HG03135 (cell line): ENCODE results near the gene ALX4.

Source experiments
- ATAC-seq: cut with Tn5 transposase; IDR thresholded peaks from one replicate; pipeline ENCODE4 v1.9.1; 2021; ENCODE audit warnings: mild to moderate bottlenecking, moderate library complexity; ENCODE audit not compliant: unreplicated experiment

Gene ALX4

DNA sequence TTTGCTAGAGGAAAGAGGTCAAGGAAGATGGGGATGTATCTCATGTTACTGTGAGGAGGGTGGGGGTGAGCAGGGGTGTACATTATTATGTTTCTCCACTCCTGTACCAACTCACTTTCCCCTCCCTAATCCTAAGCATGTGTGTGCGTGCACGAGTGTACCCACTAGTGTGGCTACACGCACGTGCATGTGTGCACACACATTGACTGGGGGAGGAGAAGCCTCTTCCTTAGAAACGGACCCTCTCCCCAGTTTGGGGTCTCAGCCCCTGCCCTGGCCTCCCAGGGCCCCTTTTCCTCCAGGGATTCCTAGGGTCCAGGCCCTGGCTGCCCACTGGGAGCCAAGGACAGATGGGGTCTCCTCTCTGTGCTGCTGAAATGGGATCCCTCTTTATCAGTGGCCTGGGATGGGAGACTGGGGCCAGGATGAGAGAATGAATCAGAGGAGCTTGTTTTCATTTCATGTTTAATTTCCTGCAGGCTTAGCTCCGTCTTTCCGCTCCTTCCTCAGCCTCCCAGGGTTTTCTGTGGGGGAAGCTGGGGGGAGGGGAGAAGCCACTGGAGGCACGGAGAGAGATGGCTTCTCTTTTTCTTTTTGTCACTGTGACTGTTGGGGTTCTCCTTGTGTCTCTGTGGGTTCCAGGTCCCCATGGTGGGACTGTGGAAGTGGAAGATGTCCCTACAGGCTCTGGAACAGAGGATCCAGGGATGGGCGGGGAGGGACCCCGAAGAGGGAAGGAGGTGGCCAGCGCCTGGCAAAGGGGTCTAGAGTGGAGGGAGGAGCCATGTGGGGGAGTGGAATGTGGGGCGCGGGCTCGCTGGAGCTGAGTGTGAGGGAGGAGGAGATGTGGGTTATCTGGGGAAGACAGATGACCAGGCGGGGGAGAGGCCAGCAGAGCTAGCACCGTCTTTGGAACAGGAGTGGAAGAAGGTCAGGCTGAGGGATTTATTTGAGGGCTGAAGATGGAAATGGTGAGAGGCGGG, 40.3 kb downstream of the ALX4 start:
- ATAC-seq, result no peak

DNA sequence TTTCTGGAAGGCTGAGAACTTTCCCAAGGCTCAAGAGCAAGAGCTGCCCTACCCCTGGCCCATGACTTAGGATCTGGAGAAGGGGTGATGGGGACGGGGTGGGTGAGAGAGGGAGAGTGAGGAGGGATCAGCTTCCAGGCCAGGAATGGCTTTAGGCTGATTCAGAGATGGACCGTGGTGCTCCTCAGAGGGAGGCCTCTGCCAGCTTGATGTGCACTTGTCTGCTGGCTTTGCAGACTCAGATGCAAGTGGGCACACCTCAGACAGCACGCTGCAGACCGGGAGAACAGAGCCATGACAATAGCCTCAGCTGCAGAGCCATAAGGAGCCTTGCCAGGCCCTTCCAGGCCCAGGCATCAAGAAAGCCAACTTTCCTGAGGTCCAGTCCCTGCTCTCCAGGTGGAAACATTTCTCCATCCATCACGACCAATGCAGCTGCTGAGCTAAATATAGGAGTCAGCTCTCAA, 41.3 kb downstream of the ALX4 start:
- ATAC-seq, result no peak

DNA sequence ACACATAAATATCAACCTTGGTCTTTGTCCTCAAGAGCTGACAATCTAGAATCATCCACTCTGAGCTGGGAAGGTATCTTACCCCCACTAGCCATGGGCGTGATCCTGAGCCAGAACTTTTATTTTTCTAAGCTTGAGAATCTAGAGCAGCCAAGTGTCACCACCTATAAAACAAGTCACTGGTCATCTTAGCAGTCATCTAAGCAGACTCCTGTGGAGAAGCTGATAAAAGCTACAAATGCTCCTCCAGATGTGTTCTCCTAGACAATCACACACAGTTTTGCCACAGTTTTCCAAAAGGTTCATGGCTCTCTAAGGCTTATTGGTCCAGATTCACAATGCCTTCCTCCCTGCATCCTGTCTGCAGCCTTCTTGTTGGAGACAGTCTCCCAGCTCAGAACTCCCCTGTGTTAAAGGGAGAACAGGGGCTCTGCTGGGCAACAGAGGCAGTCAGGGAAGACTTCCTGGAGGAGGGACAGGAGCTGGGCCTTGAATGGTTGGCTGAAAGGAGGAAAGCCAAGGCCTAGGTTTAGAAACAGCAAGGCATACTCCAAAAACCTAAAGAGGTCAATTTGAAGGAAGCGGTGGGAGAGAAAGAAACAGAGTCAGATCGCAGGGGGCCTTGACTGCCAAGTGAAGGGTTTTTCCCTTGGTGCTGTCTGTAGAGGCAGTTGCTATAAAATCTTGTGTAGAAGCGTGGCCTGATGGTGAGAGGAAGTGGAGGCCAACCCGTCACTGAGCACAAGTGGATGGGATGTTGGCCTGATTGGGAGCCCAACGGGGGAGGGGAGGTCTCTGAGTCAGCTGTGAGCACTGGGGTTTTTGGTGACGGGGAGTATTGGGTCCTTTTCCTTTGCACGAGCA, 42.0 kb downstream of the ALX4 start:
- ATAC-seq, result no peak

DNA sequence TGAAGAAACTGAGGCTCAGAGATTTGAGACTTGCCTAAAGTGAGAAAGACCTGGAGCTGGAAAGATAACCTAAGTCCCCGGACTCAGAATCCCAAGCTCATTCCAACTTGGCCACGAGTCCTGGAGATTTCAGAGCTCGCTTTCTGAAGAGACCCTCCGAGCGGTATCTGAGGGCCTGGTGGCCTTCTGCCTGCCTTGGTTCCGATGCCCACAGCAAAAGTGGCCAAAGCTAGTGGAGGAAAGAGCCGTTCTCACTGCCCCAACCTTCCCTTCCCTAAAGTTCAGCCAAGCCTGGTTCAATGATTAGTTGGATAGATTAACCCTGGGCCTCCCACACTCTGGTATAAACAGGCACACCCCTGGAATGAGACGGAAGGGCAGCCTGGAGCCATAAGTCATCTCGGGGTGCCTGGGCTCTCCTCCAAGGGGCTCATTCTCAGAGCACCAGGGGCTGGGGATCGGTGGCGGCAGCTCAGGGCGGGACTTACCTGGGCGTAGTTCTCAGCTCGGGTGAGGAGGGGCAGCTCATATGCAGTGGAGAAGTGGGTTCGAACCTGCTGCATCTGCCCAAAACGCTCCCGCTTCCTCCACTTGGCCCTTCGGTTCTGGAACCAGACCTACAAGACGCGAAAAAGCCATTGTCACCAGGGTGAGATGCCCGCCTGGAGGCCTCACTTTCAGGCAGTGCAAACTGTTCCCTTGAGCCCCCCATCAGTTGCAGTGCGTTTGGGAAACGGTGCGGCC, 42.8 kb downstream of the ALX4 start:
- ATAC-seq, result no peak

DNA sequence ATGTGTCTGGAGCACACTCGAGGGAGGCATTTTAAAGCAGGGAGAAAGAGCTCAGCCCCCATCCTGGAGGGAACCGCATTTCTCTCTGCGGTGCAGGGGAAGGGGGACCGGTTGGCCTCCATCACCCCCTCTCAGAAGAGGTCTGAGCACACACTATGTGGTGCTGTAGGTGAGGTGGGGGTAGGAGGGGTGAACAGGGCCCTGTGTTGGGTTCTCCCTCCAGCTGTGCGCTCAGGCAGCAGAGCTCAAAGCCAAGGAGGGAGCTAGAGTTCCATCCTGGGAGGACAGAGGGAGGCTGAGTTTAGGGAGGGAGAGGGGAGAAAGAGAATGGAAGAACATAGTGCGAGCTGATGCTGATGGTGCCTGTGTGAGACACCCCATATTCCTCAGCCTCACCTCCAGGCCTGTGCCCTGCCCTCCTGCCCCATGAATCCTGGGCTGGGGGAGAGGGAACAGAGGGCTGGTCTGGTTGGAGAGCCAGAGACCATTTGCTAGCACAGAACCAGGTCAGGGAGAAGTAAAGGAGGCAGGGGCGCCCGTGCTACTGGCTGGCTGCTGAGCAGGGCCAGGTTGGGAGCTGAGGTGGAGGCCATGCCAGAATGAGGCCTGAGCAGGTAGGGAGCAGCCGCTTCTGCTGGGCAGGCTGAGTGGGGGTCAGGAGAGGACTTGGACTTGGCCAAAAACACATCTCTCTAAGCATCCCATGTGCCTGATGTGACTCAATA, 43.7 kb downstream of the ALX4 start:
- no peak for ATAC-seq

DNA sequence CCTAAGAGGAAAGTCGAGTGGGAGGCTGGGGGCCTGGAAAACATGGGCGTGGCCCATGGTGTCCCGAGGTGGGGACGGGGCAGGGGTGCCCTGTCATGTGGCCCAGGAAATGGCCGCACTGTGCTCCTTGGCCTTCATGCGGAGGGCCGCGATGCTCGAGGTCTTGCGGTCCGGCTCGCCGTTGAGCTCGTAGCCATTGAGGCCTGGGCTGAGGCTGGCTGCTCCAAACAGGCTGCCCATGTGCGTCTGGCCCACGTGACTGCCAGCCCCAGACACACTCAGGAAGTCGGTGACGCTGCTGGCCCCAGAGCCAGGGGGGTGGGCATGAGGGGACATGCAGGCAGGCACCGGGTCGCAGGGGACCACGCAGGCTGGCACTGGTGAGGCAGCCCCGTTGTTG, 45.2 kb downstream of the ALX4 start:
- ATAC-seq, result no peak

DNA sequence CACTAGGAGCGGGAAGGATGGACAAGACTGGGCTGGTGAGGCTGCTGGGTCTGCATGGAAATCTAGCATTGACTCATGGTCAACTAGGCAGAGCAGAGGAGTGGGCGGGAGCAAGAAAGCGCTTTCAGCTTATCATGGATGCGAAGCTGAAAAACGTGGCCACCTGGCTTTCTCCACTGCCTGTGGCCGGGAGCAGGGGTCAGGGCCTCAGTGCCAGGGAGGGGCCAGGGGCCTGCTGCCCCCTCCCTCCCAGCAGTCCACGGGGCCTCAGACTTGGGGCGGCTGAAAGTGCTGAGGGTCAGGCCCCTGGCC, 45.5 kb downstream of the ALX4 start:
- no peak for ATAC-seq

DNA sequence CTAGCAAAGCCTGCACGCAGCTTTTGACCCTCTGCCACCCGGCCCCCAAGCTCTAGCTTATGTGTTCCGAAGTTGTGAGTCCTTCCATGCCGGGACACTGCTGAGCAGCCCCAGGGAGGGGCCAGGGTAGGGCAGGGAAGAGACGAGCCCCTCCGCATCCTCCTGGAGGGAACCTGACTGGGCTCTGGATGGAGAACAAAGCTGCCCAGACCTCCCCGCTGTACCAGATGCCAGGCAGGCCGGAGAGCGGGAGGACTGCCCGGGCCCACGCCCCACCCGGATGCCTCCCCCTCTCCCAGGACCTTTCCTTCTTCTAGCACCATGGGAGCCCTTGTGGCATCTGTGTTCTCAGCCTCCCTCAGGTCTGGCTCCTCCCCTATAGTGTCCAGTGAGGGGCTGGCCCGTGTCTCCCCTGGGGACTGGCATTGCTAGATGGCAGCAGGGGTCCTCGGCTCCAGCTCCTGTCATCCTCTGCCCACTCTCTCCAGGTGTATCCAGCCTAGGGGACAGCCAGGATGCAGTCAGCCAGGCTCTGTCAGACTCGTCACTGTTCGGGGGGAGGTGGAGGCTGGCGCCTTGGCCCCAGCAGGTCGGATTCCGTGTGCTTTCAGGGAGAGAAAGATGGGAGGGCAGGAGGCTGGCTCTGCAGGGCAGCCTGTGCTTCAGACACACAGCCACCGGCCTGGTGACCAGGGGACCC, 46.1 kb downstream of the ALX4 start:
- no peak for ATAC-seq

DNA sequence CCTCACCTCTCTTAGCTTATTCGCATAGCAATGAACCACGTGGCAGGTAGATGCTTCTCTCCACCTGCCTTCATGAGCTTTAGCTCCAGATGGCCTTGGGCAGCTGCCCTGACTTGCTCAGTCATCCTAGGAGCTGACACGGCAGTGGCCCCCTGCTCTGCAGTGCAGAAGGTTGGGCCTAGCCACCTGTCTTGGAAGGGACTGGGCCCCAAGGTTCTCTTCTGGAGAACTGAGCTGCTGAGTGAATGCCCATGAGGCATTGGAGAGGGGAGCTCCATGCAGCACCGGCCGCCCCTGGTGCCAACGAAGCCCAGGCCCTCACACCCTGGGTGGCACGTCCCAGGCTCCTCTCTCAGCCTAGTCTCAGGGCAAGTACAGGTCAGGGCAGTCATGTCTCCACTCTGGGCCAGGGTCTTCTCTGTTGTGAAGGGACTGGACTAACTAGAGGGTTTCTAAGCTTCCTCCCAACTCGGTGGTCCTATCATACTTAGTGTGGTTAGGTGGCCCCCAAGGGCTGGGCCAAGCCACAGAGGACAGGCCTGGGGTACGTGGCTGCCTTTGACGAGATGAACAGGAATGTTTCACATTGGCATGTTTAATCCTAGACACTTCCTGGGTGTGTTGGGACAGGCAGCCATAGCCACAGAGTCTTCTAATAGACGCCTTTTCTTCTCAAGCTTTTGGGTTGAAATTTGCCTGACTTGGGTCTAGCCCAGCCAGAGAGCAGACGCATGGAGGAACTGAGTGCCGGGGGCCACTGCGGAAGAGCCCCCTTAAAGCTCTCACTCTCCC, 47.9 kb downstream of the ALX4 start:
- ATAC-seq, result no peak

DNA sequence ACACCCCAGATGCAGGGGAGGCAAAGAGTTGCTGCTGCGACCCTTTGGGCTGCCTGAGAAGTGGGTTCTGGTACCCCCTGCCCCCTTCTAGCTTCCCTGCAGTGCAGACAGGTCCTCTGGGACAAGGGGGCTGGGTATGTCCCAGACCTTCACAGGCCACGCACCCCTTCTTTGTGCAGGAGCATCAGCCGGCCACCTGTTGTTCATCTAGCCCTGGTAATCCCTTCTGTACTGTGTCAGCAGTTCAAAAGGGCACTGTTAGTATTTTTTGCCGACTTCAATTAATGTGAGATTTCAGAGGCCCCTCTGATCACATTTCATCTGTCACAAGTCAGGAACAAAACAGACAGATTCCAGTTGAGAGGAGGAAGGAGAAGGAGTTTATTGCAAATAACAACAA, 49.9 kb downstream of the ALX4 start:
- ATAC-seq, result no peak

DNA sequence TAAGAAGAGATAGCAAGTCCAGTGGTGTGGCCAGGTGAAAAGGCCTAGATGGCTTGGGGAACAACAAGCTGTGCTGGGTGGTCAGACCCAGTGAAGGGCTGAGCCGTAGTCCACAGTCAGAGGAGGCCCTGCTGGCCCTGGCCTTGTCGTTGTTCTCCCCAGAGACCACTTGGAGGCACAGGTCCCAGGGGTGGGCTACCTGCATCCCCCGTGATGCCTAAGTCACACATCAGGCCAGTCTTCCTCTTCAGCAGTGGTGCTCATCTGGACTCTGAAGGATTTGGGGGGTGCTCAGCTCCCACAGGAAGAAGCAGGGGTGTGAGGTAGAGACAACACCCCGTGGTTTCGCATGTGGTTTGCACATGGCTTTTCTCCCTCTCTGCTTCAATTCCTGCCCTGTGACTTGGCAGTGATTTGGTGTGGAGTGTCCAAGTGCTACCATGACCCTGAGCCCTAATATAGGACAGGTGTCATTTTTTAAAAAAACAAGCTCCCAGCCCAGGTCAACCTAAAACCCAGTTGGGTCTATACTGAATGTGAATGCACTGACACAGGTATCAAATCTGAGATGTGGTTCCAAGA, 51.0 kb downstream of the ALX4 start:
- no peak for ATAC-seq

DNA sequence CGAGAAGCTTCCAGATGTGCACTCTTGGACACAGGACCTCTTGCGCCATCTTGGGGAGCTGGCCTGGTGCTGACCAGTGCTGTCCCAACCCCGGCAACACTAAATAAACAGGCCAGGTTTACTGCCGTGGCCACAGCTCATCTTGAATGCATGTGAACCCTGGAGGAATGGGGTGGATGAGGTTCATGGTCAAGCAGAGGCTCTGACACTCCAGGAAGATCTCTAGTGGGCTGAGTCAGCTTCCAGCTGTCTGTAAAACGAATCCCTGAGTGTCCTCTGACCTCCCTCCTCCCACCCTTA, 51.8 kb downstream of the ALX4 start:
- no peak for ATAC-seq

DNA sequence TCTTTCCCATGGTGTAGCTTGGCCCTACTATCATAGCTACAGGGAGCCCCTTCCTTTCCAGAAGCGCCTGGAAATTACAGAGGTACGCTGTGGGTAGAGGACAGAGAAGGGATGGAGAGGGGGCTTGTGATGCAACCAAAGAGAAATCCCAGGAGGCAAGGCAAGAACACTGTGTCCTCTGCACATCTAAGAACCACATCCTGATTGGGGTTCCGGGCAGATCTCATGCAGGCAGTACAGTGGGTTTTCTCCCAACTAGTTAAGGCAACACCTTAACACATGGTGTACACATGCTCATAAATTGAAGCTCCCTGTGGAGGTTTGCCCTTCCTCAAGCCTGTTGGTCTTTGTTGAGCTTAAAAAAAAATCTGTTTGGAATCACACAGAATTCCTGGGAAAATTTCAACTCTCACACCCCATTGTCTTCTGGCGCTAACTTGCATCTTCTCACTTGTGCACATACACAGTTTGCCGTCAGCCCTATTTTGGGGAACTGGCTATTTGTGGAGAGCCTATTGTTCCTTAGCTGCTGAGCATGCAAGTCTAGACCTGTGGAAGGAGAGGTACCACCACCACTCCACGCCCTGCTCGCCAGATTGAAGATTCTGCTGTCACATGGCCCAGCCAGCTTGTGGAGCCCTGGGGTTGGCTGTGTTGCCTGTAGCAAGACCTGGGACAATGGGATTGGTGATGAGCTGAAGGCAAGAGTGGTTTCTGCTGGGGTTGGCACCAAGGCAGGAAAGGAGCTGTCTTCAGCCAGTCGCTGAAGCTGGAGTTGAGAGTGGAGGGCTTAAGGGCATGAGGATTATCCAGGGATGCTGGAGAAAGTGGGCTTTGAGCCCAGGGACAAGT, 52.4 kb downstream of the ALX4 start:
- no peak for ATAC-seq

DNA sequence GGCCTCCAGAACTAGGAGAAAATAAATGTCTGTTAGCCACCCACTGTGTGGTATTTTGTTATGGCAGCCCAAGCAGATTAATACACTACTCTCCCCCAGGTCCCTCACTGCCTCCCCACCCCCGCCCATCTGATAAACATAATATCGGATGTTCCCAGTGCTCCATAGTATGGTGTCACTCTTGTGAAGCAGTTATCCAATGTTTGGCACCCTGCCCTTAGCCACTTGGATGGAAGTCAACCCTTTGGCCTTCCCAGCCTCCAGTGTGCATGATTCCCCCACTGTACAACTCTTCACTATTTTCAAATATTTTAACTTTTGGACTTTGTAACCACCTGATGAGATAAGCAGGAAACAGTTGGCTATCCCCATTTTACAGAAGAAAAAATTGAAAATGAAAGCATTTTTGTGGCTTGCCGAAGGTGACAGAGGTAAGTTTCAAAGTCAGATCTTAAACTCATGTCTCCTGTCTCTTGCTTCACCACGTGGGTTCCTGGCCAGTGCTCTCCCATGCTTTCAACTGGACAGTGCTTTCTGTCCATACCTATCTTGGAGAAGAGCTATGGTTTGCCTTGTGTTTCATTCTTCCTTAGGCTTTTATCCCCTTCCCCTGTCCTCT, 53.2 kb downstream of the ALX4 start:
- no peak for ATAC-seq

DNA sequence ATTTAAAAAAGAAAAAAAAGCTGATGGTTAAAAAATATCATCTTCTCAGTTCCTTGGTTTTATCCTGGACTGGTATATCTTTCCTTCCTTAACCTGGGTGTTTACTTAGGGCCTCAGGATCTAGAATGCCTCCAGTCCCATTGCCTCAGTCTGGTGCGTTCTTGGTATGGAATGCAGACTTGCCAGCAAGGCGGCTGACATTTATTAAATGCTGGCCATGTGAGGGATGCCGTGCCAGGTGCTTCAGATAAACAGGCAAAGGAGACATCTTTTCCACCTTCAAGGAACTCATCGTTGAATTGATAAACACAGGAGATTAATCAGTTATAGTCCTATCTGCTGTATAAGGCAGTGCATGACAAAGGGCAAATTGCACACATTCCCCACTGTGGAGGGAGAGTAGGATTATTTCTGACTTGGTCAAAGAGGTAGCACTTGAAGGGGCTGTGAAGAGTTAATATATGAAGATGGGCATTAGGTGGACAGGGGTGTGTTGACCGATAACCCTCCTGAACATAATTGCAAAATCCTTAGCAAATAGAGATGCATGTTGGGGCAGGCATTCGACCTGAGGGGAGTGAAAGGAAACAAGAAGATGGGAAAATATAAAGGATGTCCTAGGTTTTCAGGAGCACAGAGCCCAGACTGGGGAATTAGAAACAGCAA, 54.4 kb downstream of the ALX4 start:
- no peak for ATAC-seq

DNA sequence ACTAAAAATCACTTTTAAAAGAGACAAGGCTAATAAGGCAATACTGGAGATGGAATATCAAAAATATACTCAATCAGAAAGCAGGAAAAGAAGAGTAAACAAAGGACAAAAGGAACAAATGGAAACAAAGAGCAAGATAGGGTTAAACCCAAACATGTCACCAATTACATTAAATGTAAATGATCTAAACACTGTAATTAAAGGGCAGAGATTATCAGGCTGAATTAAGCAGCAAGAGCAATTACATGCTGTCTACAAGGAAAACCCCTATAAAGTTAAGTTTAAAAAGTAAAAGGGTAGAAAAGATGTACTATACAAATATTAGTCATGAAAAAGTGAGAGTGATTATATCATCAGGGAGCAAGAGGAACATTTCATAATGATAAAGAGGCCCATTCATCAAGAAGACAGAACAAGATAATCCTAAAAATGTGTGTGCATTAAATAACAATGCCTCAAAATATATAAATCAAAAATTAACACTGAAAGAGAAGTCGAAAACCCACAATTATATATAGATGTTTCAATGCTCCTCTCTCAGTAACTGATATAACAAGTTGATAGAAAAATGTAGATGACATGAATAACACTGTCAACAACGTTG, 56.8 kb downstream of the ALX4 start:
- ATAC-seq, result no peak

DNA sequence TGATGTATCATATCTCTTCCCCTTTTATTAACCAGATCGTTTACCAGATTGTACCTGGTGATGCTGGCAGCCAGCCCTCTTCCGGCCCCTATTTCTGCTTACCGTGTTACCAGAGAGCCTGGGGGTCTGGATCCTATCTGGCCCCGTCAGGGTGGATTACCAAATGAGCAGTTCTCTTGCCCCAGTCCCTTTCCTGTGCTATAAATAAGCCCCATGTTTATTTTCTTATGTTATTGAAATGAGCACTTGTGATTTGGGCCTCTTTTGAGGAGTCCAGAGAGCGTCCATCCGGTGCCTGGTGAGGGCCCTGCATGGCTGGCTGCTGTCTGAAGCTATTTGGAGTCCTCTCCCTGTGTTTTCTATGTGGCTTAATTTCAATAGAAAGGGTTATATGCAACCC, 59.5 kb downstream of the ALX4 start:
- no peak for ATAC-seq
